ENCODE measurements around the gene KIFC1. TPM values are rescaled to one million over a fixed set of nuclear protein-coding genes. Genes with fewer than 3 reads are reported as not detected.
"Not testable (repeated sequence)": the region's sequence is repeated elsewhere in the genome, so short reads cannot be mapped to it uniquely, and the experiment has no call there.

Gene KIFC1
- total RNA-seq, 1 donor from 2014 or later: 0.26 TPM

DNA sequence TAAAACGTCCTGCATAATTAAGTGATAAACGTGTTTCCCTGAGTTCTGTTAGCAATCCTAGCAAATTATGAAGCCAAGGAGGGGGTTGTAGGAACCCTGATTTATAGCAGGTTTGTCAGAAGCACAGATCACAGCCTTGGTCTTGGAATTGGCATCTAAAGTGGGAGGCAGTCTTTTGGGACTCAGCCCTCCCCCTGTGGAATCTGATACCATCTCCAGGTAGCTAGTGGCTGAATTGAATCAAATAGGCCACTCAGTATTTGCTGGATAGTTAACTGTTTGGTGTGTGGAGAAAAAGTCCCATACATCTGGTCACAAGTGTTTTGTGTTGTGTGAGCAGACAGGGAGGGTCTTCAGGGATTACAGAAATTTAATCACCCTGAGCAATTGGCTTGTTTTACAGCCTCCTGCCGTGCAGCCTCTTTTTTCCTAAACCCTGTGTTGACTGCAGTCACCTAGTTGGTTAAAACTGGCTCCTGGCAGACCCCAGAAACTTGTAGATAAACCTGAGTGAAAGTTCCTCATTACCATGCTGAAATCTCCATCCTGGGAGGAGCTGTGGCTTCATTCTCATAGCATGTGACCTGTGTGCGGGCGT, 19.0 kb upstream of the KIFC1 start:
- DNase-seq (ENCODE audit: low read depth): no peak
- FAIRE-seq: no peak
- TF ChIP-seq, protein P1, sequence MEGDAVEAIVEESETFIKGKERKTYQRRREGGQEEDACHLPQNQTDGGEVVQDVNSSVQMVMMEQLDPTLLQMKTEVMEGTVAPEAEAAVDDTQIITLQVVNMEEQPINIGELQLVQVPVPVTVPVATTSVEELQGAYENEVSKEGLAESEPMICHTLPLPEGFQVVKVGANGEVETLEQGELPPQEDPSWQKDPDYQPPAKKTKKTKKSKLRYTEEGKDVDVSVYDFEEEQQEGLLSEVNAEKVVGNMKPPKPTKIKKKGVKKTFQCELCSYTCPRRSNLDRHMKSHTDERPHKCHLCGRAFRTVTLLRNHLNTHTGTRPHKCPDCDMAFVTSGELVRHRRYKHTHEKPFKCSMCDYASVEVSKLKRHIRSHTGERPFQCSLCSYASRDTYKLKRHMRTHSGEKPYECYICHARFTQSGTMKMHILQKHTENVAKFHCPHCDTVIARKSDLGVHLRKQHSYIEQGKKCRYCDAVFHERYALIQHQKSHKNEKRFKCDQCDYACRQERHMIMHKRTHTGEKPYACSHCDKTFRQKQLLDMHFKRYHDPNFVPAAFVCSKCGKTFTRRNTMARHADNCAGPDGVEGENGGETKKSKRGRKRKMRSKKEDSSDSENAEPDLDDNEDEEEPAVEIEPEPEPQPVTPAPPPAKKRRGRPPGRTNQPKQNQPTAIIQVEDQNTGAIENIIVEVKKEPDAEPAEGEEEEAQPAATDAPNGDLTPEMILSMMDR (IDR thresholded peaks at IDR 0.05; ENCODE audit: insufficient read depth, low read length, severe bottlenecking): no peak
- Histone ChIP-seq H3K27me3 (ENCODE audit: control insufficient read depth, insufficient read depth, low read length) (no peaks in the 10 kb centered on the region), H3K4me3 (ENCODE audit: low read depth, low read length) (no peak overlapping the region), H3K36me3 (ENCODE audit: control insufficient read depth, insufficient read depth, low read length) (no peaks in the 10 kb centered on the region)

DNA sequence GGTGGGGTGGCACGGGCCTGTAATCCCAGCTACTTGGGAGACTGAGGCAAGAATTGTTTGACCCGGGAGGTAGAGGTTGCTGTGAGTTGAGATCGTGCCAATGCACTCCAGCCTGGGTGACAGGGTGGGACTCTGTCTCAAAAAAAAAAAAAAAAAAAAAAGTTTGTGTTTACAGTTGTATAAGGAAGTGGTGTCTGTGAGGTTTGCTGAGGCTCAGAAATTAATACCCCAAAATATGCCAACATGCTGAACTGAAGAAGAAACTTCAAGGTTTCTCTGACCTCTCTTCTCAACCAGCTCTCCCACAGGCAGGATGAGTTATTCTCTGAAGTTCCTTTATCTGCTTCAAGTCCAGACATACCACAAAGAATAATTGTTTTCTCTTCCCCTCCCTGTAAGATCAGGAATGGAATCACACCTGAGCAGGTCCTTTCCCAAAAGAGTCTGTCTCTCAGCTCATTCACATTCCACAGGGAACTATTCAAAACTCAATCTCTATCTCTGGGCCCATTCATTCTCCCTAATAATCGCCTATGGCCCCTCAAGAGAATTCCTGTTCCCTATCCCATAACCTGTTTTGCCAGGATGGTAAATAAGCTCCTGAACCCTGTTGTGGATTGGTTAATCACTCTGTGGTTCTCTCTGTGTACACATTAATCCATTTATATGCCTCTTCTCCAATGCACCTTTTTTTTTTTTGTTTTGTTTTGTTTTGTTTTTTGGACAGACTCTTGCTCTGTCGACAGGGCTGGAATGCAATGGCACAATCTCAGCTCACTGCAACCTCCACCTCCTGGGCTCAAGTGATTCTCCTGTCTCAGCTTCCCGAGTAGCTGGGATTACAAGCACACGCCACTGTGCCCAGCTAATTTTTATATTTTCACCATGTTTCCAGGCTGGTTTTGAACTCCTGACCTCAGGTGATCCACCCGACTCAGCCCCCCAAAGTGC, 17.4 kb upstream of the KIFC1 start:
- peak; percentile 37 for DNase-seq (ENCODE audit: low read depth)
- no peaks in the 10 kb centered on the region for H3K27me3 ChIP-seq (ENCODE audit: control insufficient read depth, insufficient read depth, low read length)
- FAIRE-seq: no peak
- TF ChIP-seq, protein P1 (IDR thresholded peaks at IDR 0.05; ENCODE audit: insufficient read depth, low read length, severe bottlenecking): no peak
- no peak overlapping the region for H3K4me3 ChIP-seq (ENCODE audit: low read depth, low read length)
- no peaks in the 10 kb centered on the region for H3K36me3 ChIP-seq (ENCODE audit: control insufficient read depth, insufficient read depth, low read length)

- Histone ChIP-seq H3K36me3 (ENCODE audit: control insufficient read depth, insufficient read depth, low read length) (no peaks in the 10 kb centered on the region), H3K4me3 (ENCODE audit: low read depth, low read length) (no peak overlapping the region)
- DNase-seq (ENCODE audit: low read depth): peak; percentile 85
Measured at GRCh38 chr6:33375143-33375671, 16.4 kb upstream of the KIFC1 start.

GRCh38 chr6:33377171-33377570, 14.5 kb upstream of the KIFC1 start:
- Histone ChIP-seq H3K4me3 (ENCODE audit: low read depth, low read length) (no peak overlapping the region), H3K36me3 (ENCODE audit: control insufficient read depth, insufficient read depth, low read length) (no peaks in the 10 kb centered on the region), H3K27me3 (ENCODE audit: control insufficient read depth, insufficient read depth, low read length) (no peaks in the 10 kb centered on the region)
- TF ChIP-seq, protein P1 (IDR thresholded peaks at IDR 0.05; ENCODE audit: insufficient read depth, low read length, severe bottlenecking): no peak
- FAIRE-seq: no peak
- no peak for DNase-seq (ENCODE audit: low read depth)

More at GRCh38 chr6:33375143-33375671, 16.4 kb upstream of the KIFC1 start:
- no peaks in the 10 kb centered on the region for H3K27me3 ChIP-seq (ENCODE audit: control insufficient read depth, insufficient read depth, low read length)
- TF ChIP-seq, protein P1 (IDR thresholded peaks at IDR 0.05; ENCODE audit: insufficient read depth, low read length, severe bottlenecking): no peak
- FAIRE-seq: no peak

DNA sequence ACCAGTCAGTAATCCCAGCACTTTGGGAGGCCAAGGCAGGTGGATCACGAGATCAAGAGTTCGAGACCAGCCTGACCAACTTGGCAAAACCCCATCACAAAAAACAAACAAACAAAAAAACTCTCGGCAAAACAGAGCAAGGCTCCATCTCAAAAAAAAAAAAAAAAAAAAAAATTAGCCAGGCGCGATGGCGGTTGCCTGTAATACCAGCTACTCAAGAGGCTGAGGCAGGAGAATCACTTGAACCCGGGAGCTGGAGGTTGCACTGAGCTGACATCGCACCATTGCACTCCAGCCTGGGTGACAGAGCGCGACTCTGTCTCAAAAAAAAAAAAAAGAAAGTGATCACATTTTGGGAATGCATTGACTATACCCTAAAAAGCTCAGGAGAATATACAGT, 12.4 kb upstream of the KIFC1 start:
- not testable (repeated sequence) for DNase-seq (ENCODE audit: low read depth); FAIRE-seq

More for the DNA sequence above, 12.4 kb upstream of the KIFC1 start:
- not testable (repeated sequence) for H3K4me3 ChIP-seq (ENCODE audit: low read depth, low read length); H3K27me3 ChIP-seq (ENCODE audit: control insufficient read depth, insufficient read depth, low read length); H3K36me3 ChIP-seq (ENCODE audit: control insufficient read depth, insufficient read depth, low read length)

Data from bronchial epithelial cell (primary cell).